Measurements from ENCODE around the gene POU6F2. TPM values are rescaled to one million over a fixed set of nuclear protein-coding genes. Genes with fewer than 3 reads are reported as not detected.
"Not testable (repeated sequence)": the region's sequence is repeated elsewhere in the genome, so short reads cannot be mapped to it uniquely, and the experiment has no call there.

POU6F2 gene
- total RNA-seq, 1 experiment from 2014 or later = not detected

- POLR2A ChIA-PET (ENCODE audit: low non-redundant PET) = no interaction called here
- Histone ChIP-seq H3K36me3 (ENCODE audit: insufficient read depth, low read length, poor library complexity, severe bottlenecking) (no peaks in the 10 kb centered on the region), H3K27ac (ENCODE audit: low read depth, low read length, poor library complexity, severe bottlenecking) (no peak overlapping the region), H3K4me3 (ENCODE audit: low read depth, low read length, poor library complexity, severe bottlenecking) (no peak overlapping the region), H3K9me3 (ENCODE audit: low read depth, low read length, poor library complexity, severe bottlenecking) (no peaks in the 10 kb centered on the region), H3K27me3 (replicated peaks; ENCODE audit: insufficient read depth, low read depth, low read length, poor library complexity) (peaks cover 37% of the 10 kb centered on the region), H3K4me1 (ENCODE audit: insufficient read depth, low read length, poor library complexity, severe bottlenecking) (no peaks in the 10 kb centered on the region)
- no TSS peak for BruUV-seq (replicated peaks)
- DNase-seq (ENCODE audit: low spot score) = no peak
- CTCF ChIA-PET = no interaction called here
- no peak for TF ChIP-seq EZH2 (IDR thresholded peaks at IDR 0.05; ENCODE audit: borderline replicate concordance, low read depth, low read length, poor library complexity, severe bottlenecking)
- no peak for TF ChIP-seq CTCF (conservative IDR thresholded peaks at IDR 0.05; ENCODE audit: low read depth, low read length)
- intact Hi-C loops (cut with micrococcal nuclease; ENCODE audit: unreplicated experiment) = no loop called here
Measured at GRCh38 chr7:39375874-39376190, 398.1 kb downstream of the POU6F2 start.

GRCh38 chr7:39376881-39377280, 399.2 kb downstream of the POU6F2 start:
- BruUV-seq (replicated peaks); POLR2A ChIA-PET (ENCODE audit: low non-redundant PET); CTCF ChIA-PET: not testable (repeated sequence)

GRCh38 chr7:39379416-39379815, 401.7 kb downstream of the POU6F2 start:
- ChIA-PET CTCF (no interaction called here), POLR2A (ENCODE audit: low non-redundant PET) (no interaction called here)
- Histone ChIP-seq H3K27ac (ENCODE audit: low read depth, low read length, poor library complexity, severe bottlenecking) (no peak overlapping the region), H3K27me3 (replicated peaks; ENCODE audit: insufficient read depth, low read depth, low read length, poor library complexity) (peaks cover 39% of the 10 kb centered on the region), H3K9me3 (ENCODE audit: low read depth, low read length, poor library complexity, severe bottlenecking) (no peaks in the 10 kb centered on the region), H3K36me3 (ENCODE audit: insufficient read depth, low read length, poor library complexity, severe bottlenecking) (no peaks in the 10 kb centered on the region), H3K4me1 (ENCODE audit: insufficient read depth, low read length, poor library complexity, severe bottlenecking) (no peaks in the 10 kb centered on the region), H3K4me3 (ENCODE audit: low read depth, low read length, poor library complexity, severe bottlenecking) (no peak overlapping the region)
- TF ChIP-seq CTCF (conservative IDR thresholded peaks at IDR 0.05; ENCODE audit: low read depth, low read length) (no peak), EZH2 (IDR thresholded peaks at IDR 0.05; ENCODE audit: borderline replicate concordance, low read depth, low read length, poor library complexity, severe bottlenecking) (no peak)
- intact Hi-C loops (cut with micrococcal nuclease; ENCODE audit: unreplicated experiment) = no loop called here
- DNase-seq (ENCODE audit: low spot score) = no peak
- BruUV-seq (replicated peaks) = no TSS peak

More at GRCh38 chr7:39376881-39377280, 399.2 kb downstream of the POU6F2 start:
- H3K4me3 ChIP-seq (ENCODE audit: low read depth, low read length, poor library complexity, severe bottlenecking); intact Hi-C loops (cut with micrococcal nuclease; ENCODE audit: unreplicated experiment); H3K36me3 ChIP-seq (ENCODE audit: insufficient read depth, low read length, poor library complexity, severe bottlenecking); H3K9me3 ChIP-seq (ENCODE audit: low read depth, low read length, poor library complexity, severe bottlenecking); H3K4me1 ChIP-seq (ENCODE audit: insufficient read depth, low read length, poor library complexity, severe bottlenecking); H3K27ac ChIP-seq (ENCODE audit: low read depth, low read length, poor library complexity, severe bottlenecking); DNase-seq (ENCODE audit: low spot score): not testable (repeated sequence)
- H3K27me3 ChIP-seq (replicated peaks; ENCODE audit: insufficient read depth, low read depth, low read length, poor library complexity) = peaks cover 37% of the 10 kb centered on the region

- TF ChIP-seq CTCF (conservative IDR thresholded peaks at IDR 0.05; ENCODE audit: low read depth, low read length) = no peak
- no peak for TF ChIP-seq EZH2 (IDR thresholded peaks at IDR 0.05; ENCODE audit: borderline replicate concordance, low read depth, low read length, poor library complexity, severe bottlenecking)
- Histone ChIP-seq H3K4me3 (ENCODE audit: low read depth, low read length, poor library complexity, severe bottlenecking) (no peak overlapping the region), H3K36me3 (ENCODE audit: insufficient read depth, low read length, poor library complexity, severe bottlenecking) (no peaks in the 10 kb centered on the region), H3K4me1 (ENCODE audit: insufficient read depth, low read length, poor library complexity, severe bottlenecking) (no peaks in the 10 kb centered on the region), H3K9me3 (ENCODE audit: low read depth, low read length, poor library complexity, severe bottlenecking) (no peaks in the 10 kb centered on the region), H3K27ac (ENCODE audit: low read depth, low read length, poor library complexity, severe bottlenecking) (no peak overlapping the region), H3K27me3 (replicated peaks; ENCODE audit: insufficient read depth, low read depth, low read length, poor library complexity) (peaks cover 17% of the 10 kb centered on the region)
- ChIA-PET CTCF (no interaction called here), POLR2A (ENCODE audit: low non-redundant PET) (no interaction called here)
- no TSS peak for BruUV-seq (replicated peaks)
- intact Hi-C loops (cut with micrococcal nuclease; ENCODE audit: unreplicated experiment) = no loop called here
- no peak for DNase-seq (ENCODE audit: low spot score)
Measured at GRCh38 chr7:39383136-39383535, 405.4 kb downstream of the POU6F2 start.

All from A673 (cell line).